Measurements from ENCODE around the gene NAP1L4.

Gene NAP1L4

DNA sequence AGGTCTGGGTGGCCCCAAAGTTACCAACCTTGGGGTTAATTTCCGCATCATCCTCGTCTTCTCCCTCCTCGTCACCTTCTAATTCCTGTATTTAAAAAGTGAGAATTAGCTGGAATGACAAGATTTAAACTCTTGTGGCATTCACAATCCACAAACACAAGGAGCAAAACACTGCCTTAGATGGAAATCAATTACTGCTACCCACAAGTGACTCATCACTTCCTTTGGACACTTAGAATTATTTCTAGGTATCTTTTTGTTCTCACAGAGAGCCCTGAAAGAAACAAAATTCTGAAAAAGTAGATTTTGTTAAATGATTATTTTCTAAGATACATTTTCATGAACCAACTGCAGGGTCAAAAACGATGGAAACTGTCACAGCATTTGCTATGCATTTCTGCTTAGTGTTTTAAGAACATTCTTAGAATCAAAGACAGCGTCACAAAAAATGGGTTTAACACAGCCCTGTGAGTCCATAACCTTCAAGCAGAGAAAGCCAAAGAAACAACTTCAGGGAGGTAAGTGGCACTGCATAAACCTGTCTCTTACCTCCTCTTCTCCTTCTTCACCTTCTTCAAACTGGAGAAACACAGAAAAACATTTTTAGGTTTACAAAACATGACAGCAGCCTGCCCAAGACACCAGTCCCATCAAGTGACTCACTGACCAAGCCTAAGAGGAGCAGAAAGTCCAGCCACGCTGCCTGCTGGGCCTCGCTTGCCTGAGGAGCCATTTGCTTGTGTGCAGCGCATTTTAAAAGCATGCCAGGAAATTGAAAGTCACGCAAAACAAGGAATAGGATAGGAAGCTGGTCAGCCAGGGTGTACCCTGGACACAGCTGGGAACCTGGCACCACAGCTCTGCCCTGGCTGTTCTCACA is 40.7 kb downstream of the NAP1L4 start:
- TF ChIP-seq, protein P1, sequence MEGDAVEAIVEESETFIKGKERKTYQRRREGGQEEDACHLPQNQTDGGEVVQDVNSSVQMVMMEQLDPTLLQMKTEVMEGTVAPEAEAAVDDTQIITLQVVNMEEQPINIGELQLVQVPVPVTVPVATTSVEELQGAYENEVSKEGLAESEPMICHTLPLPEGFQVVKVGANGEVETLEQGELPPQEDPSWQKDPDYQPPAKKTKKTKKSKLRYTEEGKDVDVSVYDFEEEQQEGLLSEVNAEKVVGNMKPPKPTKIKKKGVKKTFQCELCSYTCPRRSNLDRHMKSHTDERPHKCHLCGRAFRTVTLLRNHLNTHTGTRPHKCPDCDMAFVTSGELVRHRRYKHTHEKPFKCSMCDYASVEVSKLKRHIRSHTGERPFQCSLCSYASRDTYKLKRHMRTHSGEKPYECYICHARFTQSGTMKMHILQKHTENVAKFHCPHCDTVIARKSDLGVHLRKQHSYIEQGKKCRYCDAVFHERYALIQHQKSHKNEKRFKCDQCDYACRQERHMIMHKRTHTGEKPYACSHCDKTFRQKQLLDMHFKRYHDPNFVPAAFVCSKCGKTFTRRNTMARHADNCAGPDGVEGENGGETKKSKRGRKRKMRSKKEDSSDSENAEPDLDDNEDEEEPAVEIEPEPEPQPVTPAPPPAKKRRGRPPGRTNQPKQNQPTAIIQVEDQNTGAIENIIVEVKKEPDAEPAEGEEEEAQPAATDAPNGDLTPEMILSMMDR (IDR thresholded peaks at IDR 0.05; ENCODE audit: insufficient read depth, low read length, poor library complexity, severe bottlenecking), result no peak
- Histone ChIP-seq H3K36me3 (ENCODE audit: control insufficient read depth, insufficient read depth, low read length) (peaks cover 47% of the 10 kb centered on the region), H3K4me3 (replicated peaks; ENCODE audit: low read depth, low read length) (no peak overlapping the region), H3K27me3 (replicated peaks; ENCODE audit: control insufficient read depth, insufficient read depth, low read length) (no peaks in the 10 kb centered on the region)
- DNase-seq (ENCODE audit: extremely low read depth, insufficient read length), result no peak

DNA sequence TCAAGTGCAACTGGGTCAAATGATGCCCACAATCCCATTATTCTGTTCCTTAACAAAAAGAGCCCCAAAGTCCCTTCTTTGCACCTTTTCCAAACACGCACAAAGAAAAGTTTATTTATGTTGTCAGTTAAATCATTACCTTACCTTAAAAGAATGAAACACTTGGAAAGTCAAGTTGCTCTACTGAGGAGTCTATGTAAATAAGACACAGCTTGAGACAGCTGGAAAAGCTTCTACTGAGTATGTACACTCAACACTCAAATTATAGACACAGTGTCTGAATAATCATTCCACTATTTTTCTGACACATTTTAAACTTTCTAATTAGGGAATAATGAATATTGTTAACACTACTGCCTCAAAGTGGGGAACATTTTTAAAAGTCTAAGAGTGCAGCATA is 41.3 kb downstream of the NAP1L4 start:
- peaks cover 46% of the 10 kb centered on the region for H3K36me3 ChIP-seq (ENCODE audit: control insufficient read depth, insufficient read depth, low read length)

DNA sequence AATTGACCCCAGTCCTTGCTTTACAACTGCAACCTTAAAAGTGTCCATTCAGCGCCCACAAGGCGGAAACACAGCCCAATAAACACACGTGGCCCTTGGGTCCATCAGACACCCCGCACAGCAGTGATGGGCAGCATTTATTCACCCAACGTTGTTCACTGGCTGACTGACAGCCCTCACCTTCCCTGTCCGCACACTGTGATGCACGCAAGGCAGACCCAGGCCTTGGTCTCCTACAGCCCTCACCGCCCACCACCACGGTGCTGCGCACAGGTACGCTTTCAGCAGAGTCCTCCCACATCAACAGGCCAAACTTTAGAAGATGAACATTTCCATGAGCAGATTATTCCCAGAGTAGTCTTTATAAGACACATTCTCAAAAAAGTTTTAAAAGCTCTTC is 42.2 kb downstream of the NAP1L4 start:
- Histone ChIP-seq H3K36me3 (ENCODE audit: control insufficient read depth, insufficient read depth, low read length) (peaks cover 43% of the 10 kb centered on the region), H3K27me3 (replicated peaks; ENCODE audit: control insufficient read depth, insufficient read depth, low read length) (no peaks in the 10 kb centered on the region), H3K4me3 (replicated peaks; ENCODE audit: low read depth, low read length) (no peak overlapping the region)
- DNase-seq (ENCODE audit: extremely low read depth, insufficient read length), result no peak
- TF ChIP-seq, protein P1 (IDR thresholded peaks at IDR 0.05; ENCODE audit: insufficient read depth, low read length, poor library complexity, severe bottlenecking), result no peak

More for the DNA sequence above, 41.3 kb downstream of the NAP1L4 start:
- no peak overlapping the region for H3K4me3 ChIP-seq (replicated peaks; ENCODE audit: low read depth, low read length)
- TF ChIP-seq, protein P1 (IDR thresholded peaks at IDR 0.05; ENCODE audit: insufficient read depth, low read length, poor library complexity, severe bottlenecking), result no peak
- no peak for DNase-seq (ENCODE audit: extremely low read depth, insufficient read length)
- H3K27me3 ChIP-seq (replicated peaks; ENCODE audit: control insufficient read depth, insufficient read depth, low read length), result no peaks in the 10 kb centered on the region

DNA sequence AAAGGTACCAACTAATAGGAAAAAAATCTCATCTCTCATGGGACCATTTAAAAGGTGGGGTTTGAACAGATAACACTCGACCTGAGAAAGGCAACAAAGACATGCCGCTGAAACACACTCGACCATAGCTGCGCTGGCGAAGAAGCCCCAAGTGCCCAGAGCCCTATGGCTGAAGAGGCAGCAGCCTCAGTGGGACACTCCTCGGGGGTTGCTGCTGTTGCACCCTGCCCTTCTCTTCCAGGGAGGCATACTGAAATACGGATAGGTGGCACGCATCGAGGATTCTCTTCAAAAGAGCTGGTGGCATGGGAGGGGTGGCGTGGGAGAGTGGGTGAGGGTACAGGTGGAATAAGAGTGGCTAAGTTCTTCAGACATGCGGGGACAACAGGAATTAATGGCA is 44.4 kb downstream of the NAP1L4 start:
- H3K27me3 ChIP-seq (replicated peaks; ENCODE audit: control insufficient read depth, insufficient read depth, low read length), result no peaks in the 10 kb centered on the region
- no peak overlapping the region for H3K4me3 ChIP-seq (replicated peaks; ENCODE audit: low read depth, low read length)
- H3K36me3 ChIP-seq (ENCODE audit: control insufficient read depth, insufficient read depth, low read length), result peaks cover 38% of the 10 kb centered on the region
- DNase-seq (ENCODE audit: extremely low read depth, insufficient read length), result no peak
- TF ChIP-seq, protein P1 (IDR thresholded peaks at IDR 0.05; ENCODE audit: insufficient read depth, low read length, poor library complexity, severe bottlenecking), result no peak

DNA sequence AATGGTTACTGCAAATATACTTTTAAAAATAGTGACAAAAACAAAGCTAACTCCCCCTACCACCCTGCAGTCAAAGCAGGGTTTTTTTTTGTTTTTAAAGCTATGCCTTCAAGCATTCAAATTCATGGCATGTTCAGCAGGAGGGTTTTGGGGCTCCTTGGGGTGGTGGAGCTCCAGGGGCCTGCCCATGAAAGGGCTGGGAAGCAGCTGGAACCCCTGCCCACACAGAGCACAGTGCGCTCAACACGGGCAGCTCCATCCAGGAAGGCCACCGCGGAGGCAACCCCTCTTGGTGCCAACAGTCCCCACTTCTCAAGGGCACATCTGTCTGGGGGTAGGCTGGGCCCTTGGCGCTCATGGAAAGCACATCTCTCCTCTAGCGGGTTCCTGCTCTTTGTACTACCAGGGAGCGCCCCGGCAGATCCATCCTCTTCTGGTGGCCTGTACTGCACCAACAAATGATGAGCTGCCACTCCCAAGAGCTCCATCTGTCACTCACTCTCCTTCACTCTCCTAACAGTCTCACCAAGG is 46.3 kb downstream of the NAP1L4 start:
- Histone ChIP-seq H3K36me3 (ENCODE audit: control insufficient read depth, insufficient read depth, low read length) (peaks cover 29% of the 10 kb centered on the region), H3K27me3 (replicated peaks; ENCODE audit: control insufficient read depth, insufficient read depth, low read length) (no peaks in the 10 kb centered on the region), H3K4me3 (replicated peaks; ENCODE audit: low read depth, low read length) (no peak overlapping the region)
- no peak for DNase-seq (ENCODE audit: extremely low read depth, insufficient read length)
- TF ChIP-seq, protein P1 (IDR thresholded peaks at IDR 0.05; ENCODE audit: insufficient read depth, low read length, poor library complexity, severe bottlenecking), result no peak
